B cell (primary cell): ENCODE measurements around the gene PCGF3. TPM values are rescaled to one million over a fixed set of nuclear protein-coding genes. Genes with fewer than 3 reads are reported as not detected.

ENCODE experiments used
- ATAC-seq: fragments of 200-7000 bp; cut with Tn5 transposase; one replicate; pipeline ENCODE4 v1.10.0; 2021; ENCODE audit warnings: low read depth, mild to moderate bottlenecking, moderate number of reproducible peaks, moderate library complexity
- CTCF ChIA-PET: fragments of 350-600 bp; sonication (Branson Sonifier 250); formaldehyde crosslinking; loops from one replicate; lab custom pipeline; 2021; ENCODE audit warnings: antibody characterized with exemption, inconsistent platforms; lab: Charles Lee
- POLR2A ChIA-PET: fragments of 350-600 bp; sonication (Branson Sonifier 250); formaldehyde crosslinking; loops from one replicate; lab custom pipeline; 2021; ENCODE audit warnings: antibody characterized with exemption; lab: Charles Lee
- DNase-seq: peaks from one replicate; pipeline ENCODE4 v3.0.0; 2013
- H2AFZ ChIP-seq: 2 replicates; pipeline ENCODE4 v1.6.1; 2012; ENCODE audit warnings: mild to moderate bottlenecking, low read depth, low read length; ENCODE audit not compliant: insufficient read depth, poor library complexity, severe bottlenecking
- H3K27ac ChIP-seq, 2 donors: 1 replicate in 1 of 2; 2 replicates in 1 of 2; pipeline ENCODE4 v1.5.1; 2012 to 2013; ENCODE audit warnings: low read length in 2 of 2, mild to moderate bottlenecking in 2 of 2, moderate library complexity in 1 of 2
- H3K27me3 ChIP-seq, 4 experiments: fragments of 200-600 bp in 1 of 4; sonication (generic) in 1 of 4; replicated peaks in 1 of 4; 1 replicate in 2 of 4; 2 replicates in 2 of 4; pipeline versions ENCODE4 v1.6.1 to v1.7.0; 2013 to 2016; ENCODE audit warnings: low read length in 3 of 4, mild to moderate bottlenecking in 2 of 4, mixed read lengths in 1 of 4, moderate library complexity in 1 of 4; ENCODE audit not compliant: insufficient read depth in 4 of 4, control insufficient read depth in 3 of 4; ENCODE audit errors: control extremely low read depth in 1 of 4
- H3K36me3 ChIP-seq, 2 experiments: replicated peaks in 1 of 2; 1 replicate in 1 of 2; 2 replicates in 1 of 2; pipeline versions ENCODE4 v1.6.1 to v1.7.1; 2013; ENCODE audit warnings: low read length in 1 of 2; ENCODE audit not compliant: insufficient read depth in 2 of 2, control insufficient read depth in 1 of 2; ENCODE audit errors: control extremely low read depth in 1 of 2, extremely low read depth in 1 of 2
- H3K4me1 ChIP-seq, 2 donors: fragments of 200-600 bp in 1 of 2; sonication (generic) in 1 of 2; 1 replicate in 1 of 2; 2 replicates in 1 of 2; pipeline versions ENCODE4 v1.5.1 to v1.6.1; 2013 to 2017; ENCODE audit warnings: low read length in 2 of 2; ENCODE audit not compliant: control insufficient read depth in 2 of 2, insufficient read depth in 2 of 2
- H3K4me2 ChIP-seq: replicated peaks from 2 replicates; pipeline ENCODE3; 2012; ENCODE audit warnings: mild to moderate bottlenecking, low read depth, low read length; ENCODE audit not compliant: poor library complexity, severe bottlenecking
- H3K4me3 ChIP-seq, 5 experiments: fragments of 200-600 bp in 1 of 5; sonication (generic) in 1 of 5; 1 replicate in 3 of 5; 2 replicates in 2 of 5; pipeline versions ENCODE4 v1.5.1 to v1.7.0; 2011 to 2016; ENCODE audit warnings: low read length in 4 of 5, mild to moderate bottlenecking in 4 of 5, low read depth in 2 of 5, control low read depth in 1 of 5, moderate library complexity in 1 of 5; ENCODE audit not compliant: insufficient read depth in 1 of 5; ENCODE audit errors: control extremely low read depth in 1 of 5, extremely low read depth in 1 of 5
- H3K79me2 ChIP-seq: fragments of 200-600 bp; sonication (generic); one replicate; pipeline ENCODE4 v1.6.0; 2016; ENCODE audit warnings: low read length; ENCODE audit not compliant: control insufficient read depth, insufficient read depth
- H3K9ac ChIP-seq: fragments of 200-600 bp; sonication (generic); 2 replicates; pipeline ENCODE4 v1.6.1; 2017; ENCODE audit warnings: mild to moderate bottlenecking, low read length, moderate library complexity
- H3K9me3 ChIP-seq, 3 donors: one replicate each; pipeline versions ENCODE4 v1.6.1 to v1.7.1; 2013; ENCODE audit warnings: low read length in 2 of 3; ENCODE audit not compliant: control insufficient read depth in 2 of 3, insufficient read depth in 1 of 3; ENCODE audit errors: control extremely low read depth in 1 of 3
- H4K20me1 ChIP-seq: 2 replicates; pipeline ENCODE4 v1.6.0; 2012; ENCODE audit warnings: mild to moderate bottlenecking, low read length; ENCODE audit not compliant: insufficient read depth, control insufficient read depth, poor library complexity, severe bottlenecking
- H3K27ac Mint-ChIP-seq: one replicate; pipeline ENCODE4 v1.8.0; 2021; ENCODE audit warnings: mixed read lengths
- H3K27me3 Mint-ChIP-seq: one replicate; pipeline ENCODE4 v1.8.0; 2021; ENCODE audit warnings: mixed read lengths
- H3K4me1 Mint-ChIP-seq: one replicate; pipeline ENCODE4 v1.8.0; 2021; ENCODE audit warnings: mixed read lengths
- H3K4me3 Mint-ChIP-seq: one replicate; pipeline ENCODE4 v1.8.0; 2021; ENCODE audit warnings: mixed read lengths
- H3K9me3 Mint-ChIP-seq: one replicate; pipeline ENCODE4 v1.8.0; 2022; ENCODE audit warnings: mixed read lengths; ENCODE audit not compliant: insufficient read depth
- EZH2 ChIP-seq: IDR thresholded peaks from 2 replicates; pipeline ENCODE4 v1.6.1; 2012; ENCODE audit warnings: borderline replicate concordance, low read depth, mild to moderate bottlenecking, moderate library complexity, low read length; ENCODE audit not compliant: insufficient read depth, poor library complexity, severe bottlenecking
- WGBS: methylation state at CpG from one replicate; pipeline ENCODE4 v1.1.5; 2013; ENCODE audit warnings: missing lambda C conversion rate; ENCODE audit not compliant: insufficient coverage; 5-methylcytosine and 5-hydroxymethylcytosine counted together
- intact Hi-C: fragments of 100-400 bp; cut with micrococcal nuclease; formaldehyde crosslinking; loops from one replicate; pipeline ENCODE4 v1.10.0; 2022
- polyA plus RNA-seq: library from polyadenylated mRNA; depleted of rRNA; stranded (reverse); fragments of >200 nt; gene quantifications from 2 replicates; pipeline ENCODE4 v1.2.3, GENCODE V29; 2012
- total RNA-seq, 2 donors: library from RNA; stranded (reverse); fragments of 120-200 nt in 1 of 2; gene quantifications; 1 replicate in 1 of 2; 2 replicates in 1 of 2; pipeline versions ENCODE4 v1.2.3 to v1.2.4, GENCODE V29; 2013 to 2022
- TF ChIP-seq, protein P1 (sequence below): fragments of 200-600 bp; IDR thresholded peaks from one replicate; pipeline ENCODE4 v1.8.0; 2022; ENCODE audit warnings: antibody characterized with exemption, mild to moderate bottlenecking

The PCGF3 gene
- total and polyA plus RNA-seq, 2 donors (not counting 1 experiment from before 2014, with no cell fraction given), result 65.7 to 90.3 TPM

DNA sequence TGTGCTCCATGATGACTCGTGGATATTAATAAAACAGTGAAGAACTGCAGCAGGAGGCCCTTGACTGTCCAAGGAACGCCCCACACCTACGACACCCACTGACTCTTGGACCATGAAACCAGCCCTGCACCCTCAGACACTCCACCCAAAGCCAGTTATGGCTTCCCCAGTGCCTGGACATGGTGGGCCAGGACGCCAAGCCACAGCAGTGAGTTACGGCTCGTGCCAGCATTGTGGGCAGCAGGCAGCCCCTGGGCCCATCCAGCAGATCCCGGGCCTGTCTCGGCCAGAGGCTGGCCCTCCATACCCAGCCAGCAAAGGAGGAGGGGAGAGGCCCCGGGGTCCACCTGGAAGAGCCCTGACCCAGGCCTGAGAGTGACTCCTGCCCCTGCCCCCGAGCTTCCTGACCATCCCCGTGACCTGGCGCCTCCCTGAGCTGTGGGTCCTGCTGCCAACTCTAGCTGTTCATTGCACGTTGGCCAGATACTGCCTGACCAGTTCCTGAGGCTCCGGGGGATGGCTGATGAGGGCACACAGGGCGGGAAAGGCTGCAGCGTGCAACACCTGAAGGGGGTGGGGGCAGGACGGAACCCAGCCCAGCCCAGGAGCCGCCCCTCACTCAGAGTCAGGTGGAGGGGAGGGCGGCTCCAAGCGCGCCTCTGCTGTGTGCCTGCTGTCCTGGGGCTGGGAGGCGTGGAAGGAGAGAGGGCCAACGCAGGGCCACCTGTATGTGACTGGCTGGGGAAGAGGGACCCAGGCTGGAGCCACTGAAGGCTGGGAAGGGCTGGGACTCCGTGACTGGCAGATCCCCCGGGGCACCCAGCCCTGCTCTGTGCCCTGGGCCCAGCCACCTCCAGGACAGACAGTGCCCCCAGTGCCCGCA lies 17.4 kb upstream of the PCGF3 start:
- H3K27ac Mint-ChIP-seq, result no peak overlapping the region
- H3K27me3 Mint-ChIP-seq, result peaks cover 13% of the 10 kb centered on the region
- peaks cover 0 to 3% (median 0%) of the 10 kb centered on the region in 3 donors for H3K9me3 ChIP-seq
- H3K4me2 ChIP-seq, result peak overlapping the region; percentile 83
- ChIA-PET POLR2A (interaction anchor here (1.4 kb wide), 1 partner anchor 10 kb away, joined by 6 read pairs; no protein-coding TSS in a partner anchor), CTCF (no interaction called here)
- no peaks in the 10 kb centered on the region for H3K9me3 Mint-ChIP-seq
- H4K20me1 ChIP-seq, result no peaks in the 10 kb centered on the region
- intact Hi-C loops, result no loop called here
- peak overlapping the region; percentile 73 for H2AFZ ChIP-seq
- no peak for TF ChIP-seq EZH2
- TF ChIP-seq, protein P1, sequence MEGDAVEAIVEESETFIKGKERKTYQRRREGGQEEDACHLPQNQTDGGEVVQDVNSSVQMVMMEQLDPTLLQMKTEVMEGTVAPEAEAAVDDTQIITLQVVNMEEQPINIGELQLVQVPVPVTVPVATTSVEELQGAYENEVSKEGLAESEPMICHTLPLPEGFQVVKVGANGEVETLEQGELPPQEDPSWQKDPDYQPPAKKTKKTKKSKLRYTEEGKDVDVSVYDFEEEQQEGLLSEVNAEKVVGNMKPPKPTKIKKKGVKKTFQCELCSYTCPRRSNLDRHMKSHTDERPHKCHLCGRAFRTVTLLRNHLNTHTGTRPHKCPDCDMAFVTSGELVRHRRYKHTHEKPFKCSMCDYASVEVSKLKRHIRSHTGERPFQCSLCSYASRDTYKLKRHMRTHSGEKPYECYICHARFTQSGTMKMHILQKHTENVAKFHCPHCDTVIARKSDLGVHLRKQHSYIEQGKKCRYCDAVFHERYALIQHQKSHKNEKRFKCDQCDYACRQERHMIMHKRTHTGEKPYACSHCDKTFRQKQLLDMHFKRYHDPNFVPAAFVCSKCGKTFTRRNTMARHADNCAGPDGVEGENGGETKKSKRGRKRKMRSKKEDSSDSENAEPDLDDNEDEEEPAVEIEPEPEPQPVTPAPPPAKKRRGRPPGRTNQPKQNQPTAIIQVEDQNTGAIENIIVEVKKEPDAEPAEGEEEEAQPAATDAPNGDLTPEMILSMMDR, result no peak
- peaks cover 0 to 23% (median 2%) of the 10 kb centered on the region in 4 experiments for H3K27me3 ChIP-seq
- H3K4me1 ChIP-seq, result peaks cover 12 to 20% of the 10 kb centered on the region in 2 donors
- H3K4me3 ChIP-seq, result peak overlapping the region in 4 of 5 experiments; percentile 26 to 56 (median 46)
- no peaks in the 10 kb centered on the region for H3K79me2 ChIP-seq
- no peaks in the 10 kb centered on the region for H3K36me3 ChIP-seq
- ATAC-seq (no peak), DNase-seq (peak; percentile 13)
- peak overlapping the region; percentile 49 for H3K9ac ChIP-seq
- peak overlapping the region in 1 of 2 donors; percentile 33 for H3K27ac ChIP-seq
- H3K4me3 Mint-ChIP-seq, result peak overlapping the region; percentile 54
- WGBS, result 85% methylated on average over 26 of the region's 26 CpGs
- peaks cover 6% of the 10 kb centered on the region for H3K4me1 Mint-ChIP-seq
